Measurements from ENCODE around the gene APMAP. TPM values are rescaled to one million over a fixed set of nuclear protein-coding genes. Genes with fewer than 3 reads are reported as not detected.

APMAP gene
- total and polyA plus RNA-seq, 9 donors: 23.5 to 103 (median 45.8) TPM

DNA sequence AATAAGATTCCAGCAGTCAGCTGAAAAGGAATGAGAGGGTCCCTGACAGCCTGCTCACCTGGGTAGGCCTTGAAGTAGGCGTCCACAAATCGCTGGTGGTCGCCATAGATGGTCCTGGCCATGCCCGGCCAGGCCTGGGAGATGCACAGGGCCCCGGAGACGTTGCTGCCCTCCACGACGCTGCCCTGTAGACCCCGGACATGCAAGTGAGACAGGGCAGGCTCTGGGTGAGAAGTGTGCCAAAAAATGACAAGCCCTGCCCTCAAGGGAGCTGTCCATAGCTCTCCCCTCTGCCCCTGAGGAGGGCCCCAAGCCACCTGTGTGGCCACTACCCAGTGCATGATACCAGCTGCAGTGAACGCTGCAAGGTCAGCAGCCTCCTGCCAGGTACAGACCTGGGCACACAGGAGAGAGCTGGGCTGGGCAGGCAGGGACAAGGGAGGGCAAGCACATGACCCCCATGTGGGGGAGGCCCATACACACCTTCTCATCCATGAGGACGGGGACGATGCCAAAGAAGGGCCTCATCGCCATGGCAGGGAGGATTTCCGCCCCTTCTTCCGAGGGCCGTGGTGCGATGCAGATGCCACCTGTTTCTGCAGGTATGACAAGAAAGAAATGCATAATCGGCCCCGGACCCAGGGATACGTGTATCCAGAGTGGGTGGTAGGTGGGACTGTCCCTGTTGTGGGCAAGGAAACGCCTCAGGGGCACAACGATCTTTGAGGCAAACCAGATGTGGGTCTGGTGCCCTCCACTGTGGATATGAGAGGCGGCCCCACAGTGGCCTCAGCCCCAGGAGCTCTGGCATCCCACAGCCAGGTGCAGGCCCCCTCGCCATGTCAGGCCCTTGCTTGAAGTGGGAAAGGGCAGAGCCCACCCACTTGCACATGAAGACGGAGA lies 21.2 kb upstream of the APMAP start:
- H3K27ac ChIP-seq: no peak overlapping the region
- DNase-seq: peak in 1 of 5 donors; percentile 12
- no peak for TF ChIP-seq POLR2A (IDR thresholded peaks at IDR 0.05)
- TF ChIP-seq EP300 (IDR thresholded peaks at IDR 0.05): no peak
- TF ChIP-seq, protein P1, sequence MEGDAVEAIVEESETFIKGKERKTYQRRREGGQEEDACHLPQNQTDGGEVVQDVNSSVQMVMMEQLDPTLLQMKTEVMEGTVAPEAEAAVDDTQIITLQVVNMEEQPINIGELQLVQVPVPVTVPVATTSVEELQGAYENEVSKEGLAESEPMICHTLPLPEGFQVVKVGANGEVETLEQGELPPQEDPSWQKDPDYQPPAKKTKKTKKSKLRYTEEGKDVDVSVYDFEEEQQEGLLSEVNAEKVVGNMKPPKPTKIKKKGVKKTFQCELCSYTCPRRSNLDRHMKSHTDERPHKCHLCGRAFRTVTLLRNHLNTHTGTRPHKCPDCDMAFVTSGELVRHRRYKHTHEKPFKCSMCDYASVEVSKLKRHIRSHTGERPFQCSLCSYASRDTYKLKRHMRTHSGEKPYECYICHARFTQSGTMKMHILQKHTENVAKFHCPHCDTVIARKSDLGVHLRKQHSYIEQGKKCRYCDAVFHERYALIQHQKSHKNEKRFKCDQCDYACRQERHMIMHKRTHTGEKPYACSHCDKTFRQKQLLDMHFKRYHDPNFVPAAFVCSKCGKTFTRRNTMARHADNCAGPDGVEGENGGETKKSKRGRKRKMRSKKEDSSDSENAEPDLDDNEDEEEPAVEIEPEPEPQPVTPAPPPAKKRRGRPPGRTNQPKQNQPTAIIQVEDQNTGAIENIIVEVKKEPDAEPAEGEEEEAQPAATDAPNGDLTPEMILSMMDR (IDR thresholded peaks at IDR 0.05): no peak
- no peaks in the 10 kb centered on the region for H3K36me3 ChIP-seq
- H3K9me3 ChIP-seq: no peaks in the 10 kb centered on the region
- H3K4me1 ChIP-seq (ENCODE audit: insufficient read depth): no peaks in the 10 kb centered on the region
- 89 to 92% (median 91%) methylated on average over 24 to 25 of the region's 25 CpGs for WGBS, 3 donors
- no peaks in the 10 kb centered on the region for H3K27me3 ChIP-seq
- no peak overlapping the region for H3K4me3 ChIP-seq
- intact Hi-C loops (cut with DNase I): no loop called here

DNA sequence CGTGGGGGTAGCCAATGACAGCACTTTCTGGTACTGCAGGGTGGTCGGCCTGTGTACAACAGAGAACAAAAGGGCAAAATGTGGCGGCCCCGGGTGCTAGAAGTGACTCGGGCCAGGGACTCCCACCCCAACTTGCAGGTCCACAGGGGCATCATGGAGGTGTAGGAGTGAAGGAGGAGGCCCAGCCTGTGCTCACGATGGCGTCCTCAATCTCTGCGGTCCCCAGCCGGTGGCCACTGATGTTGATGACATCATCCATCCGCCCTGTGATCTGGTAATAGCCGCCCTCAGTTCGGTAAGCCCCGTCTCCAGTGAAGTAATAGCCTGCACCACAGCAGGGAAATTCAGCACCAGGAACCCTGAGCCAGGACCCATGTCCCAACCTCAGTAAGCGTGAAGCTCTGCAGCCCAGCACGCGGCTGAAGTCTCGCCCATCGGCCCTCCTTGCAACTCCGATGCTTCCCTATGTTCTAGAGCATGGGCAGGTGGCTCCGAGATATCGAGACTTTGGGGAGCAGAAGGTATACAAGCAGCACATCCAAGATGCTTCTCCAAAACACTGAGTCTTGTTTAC lies 20.2 kb upstream of the APMAP start:
- H3K9me3 ChIP-seq: no peaks in the 10 kb centered on the region
- 91 to 92% (median 91%) methylated on average over 21 of the region's 21 CpGs for WGBS, 3 donors

DNA sequence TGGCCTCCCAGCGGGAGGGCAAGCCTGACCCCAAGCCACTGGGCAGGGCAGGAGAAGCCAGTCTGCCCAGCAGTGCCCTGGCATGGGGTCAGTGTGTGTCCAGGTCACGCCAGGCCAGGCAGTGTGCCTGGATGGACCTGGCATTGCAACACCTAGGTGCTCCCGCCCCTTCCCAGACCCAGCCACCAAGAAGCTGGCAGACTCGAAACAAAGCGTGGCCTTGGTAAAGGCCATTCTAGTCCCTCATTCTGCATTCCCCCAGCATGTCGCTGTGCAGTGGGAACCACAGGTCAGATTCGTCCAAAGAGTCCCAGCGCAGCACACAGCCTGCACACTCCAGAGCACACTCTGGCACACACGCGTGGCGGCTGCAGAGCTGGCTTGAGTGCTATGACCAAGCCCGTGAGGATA lies 19.3 kb upstream of the APMAP start:
- no peaks in the 10 kb centered on the region for H3K9me3 ChIP-seq
- H3K36me3 ChIP-seq: no peaks in the 10 kb centered on the region
- no peaks in the 10 kb centered on the region for H3K4me1 ChIP-seq (ENCODE audit: insufficient read depth)
- no peak for TF ChIP-seq EP300 (IDR thresholded peaks at IDR 0.05)
- TF ChIP-seq POLR2A (IDR thresholded peaks at IDR 0.05): no peak
- TF ChIP-seq, protein P1 (IDR thresholded peaks at IDR 0.05): no peak
- peak in 2 of 5 donors; percentile 5 to 16 for DNase-seq
- no peaks in the 10 kb centered on the region for H3K27me3 ChIP-seq
- H3K27ac ChIP-seq: no peak overlapping the region
- no peak overlapping the region for H3K4me3 ChIP-seq
- 90 to 95% (median 95%) methylated on average over 12 of the region's 12 CpGs for WGBS, 3 donors
- intact Hi-C loops (cut with DNase I): no loop called here

More for the DNA sequence above, 20.2 kb upstream of the APMAP start:
- Histone ChIP-seq H3K27ac (no peak overlapping the region), H3K4me1 (ENCODE audit: insufficient read depth) (no peaks in the 10 kb centered on the region), H3K27me3 (no peaks in the 10 kb centered on the region), H3K4me3 (no peak overlapping the region), H3K36me3 (no peaks in the 10 kb centered on the region)
- DNase-seq: peak in 1 of 5 donors; percentile 11
- no peak for TF ChIP-seq POLR2A (IDR thresholded peaks at IDR 0.05)
- TF ChIP-seq, protein P1 (IDR thresholded peaks at IDR 0.05): no peak
- no peak for TF ChIP-seq EP300 (IDR thresholded peaks at IDR 0.05)
- intact Hi-C loops (cut with DNase I): no loop called here

DNA sequence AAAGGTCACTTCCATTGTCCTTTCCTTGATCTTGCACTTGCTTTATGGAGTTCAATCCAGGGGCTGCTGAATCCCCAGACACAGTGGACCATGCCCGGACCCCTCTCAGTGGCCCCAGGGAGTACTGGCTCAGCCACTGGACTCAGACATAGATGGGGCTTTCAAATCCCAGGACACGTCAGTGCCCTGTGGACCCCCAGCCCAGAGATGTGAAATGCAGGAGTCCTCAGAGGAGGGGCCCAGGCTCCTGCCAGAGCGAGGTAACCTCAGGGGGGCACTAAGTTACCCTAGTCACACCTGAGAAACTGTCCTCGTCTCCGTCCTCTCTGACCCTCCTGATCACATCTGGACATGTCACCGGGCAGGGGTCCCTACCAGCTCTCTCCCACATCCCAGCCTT lies 18.7 kb upstream of the APMAP start:
- no peaks in the 10 kb centered on the region for H3K27me3 ChIP-seq
- no peak overlapping the region for H3K4me3 ChIP-seq
- peak in 2 of 5 donors; percentile 3 to 5 for DNase-seq
- no peaks in the 10 kb centered on the region for H3K36me3 ChIP-seq
- intact Hi-C loops (cut with DNase I): no loop called here
- H3K27ac ChIP-seq: no peak overlapping the region
- TF ChIP-seq, protein P1 (IDR thresholded peaks at IDR 0.05): no peak
- TF ChIP-seq POLR2A (IDR thresholded peaks at IDR 0.05) (no peak), EP300 (IDR thresholded peaks at IDR 0.05) (no peak)
- no peaks in the 10 kb centered on the region for H3K9me3 ChIP-seq
- WGBS, 3 donors: 94 to 95% (median 94%) methylated on average over 6 of the region's 6 CpGs
- H3K4me1 ChIP-seq (ENCODE audit: insufficient read depth): no peaks in the 10 kb centered on the region

All from ovary (tissue), 9 donors.